WI38 (cell line): ENCODE results near the gene PEX11A.

Experiments
- H3K4me3 ChIP-seq: 2 replicates; pipeline ENCODE4 v1.5.1; 2011; ENCODE audit warnings: low read depth, mild to moderate bottlenecking, control low read depth, low read length
- CTCF ChIP-seq: IDR thresholded peaks from 2 replicates; pipeline ENCODE4 v1.5.1; 2012; ENCODE audit warnings: low read depth, mild to moderate bottlenecking, control low read depth, low read length

Gene PEX11A

GRCh38 chr15:89656116-89656815 lies 34.3 kb downstream of the PEX11A start:
- TF ChIP-seq CTCF: no peak
- H3K4me3 ChIP-seq: no peak overlapping the region

- no peak for TF ChIP-seq CTCF
- peak within 1 kb of the TSS; percentile 77 for H3K4me3 ChIP-seq
These were observed 35.4 kb downstream of the PEX11A start, which contains the start of gene KIF7 for GRCh38 chr15:89654847-89655805. TSS of gene KIF7 (minus strand) at chr15:89655467. CDS start at chr15:89652930, 2,537 bp downstream.

- TF ChIP-seq CTCF: no peak
- H3K4me3 ChIP-seq: peak overlapping the region; percentile 77
These were observed 36.2 kb downstream of the PEX11A start for GRCh38 chr15:89654301-89654761.

GRCh38 chr15:89653578-89653977 lies 37.0 kb downstream of the PEX11A start:
- H3K4me3 ChIP-seq: no peak overlapping the region

GRCh38 chr15:89652666-89653065 lies 37.9 kb downstream of the PEX11A start:
- no peak overlapping the region for H3K4me3 ChIP-seq
- TF ChIP-seq CTCF: no peak

More at GRCh38 chr15:89653578-89653977, 37.0 kb downstream of the PEX11A start:
- no peak for TF ChIP-seq CTCF

- no peak for TF ChIP-seq CTCF
- H3K4me3 ChIP-seq: no peak overlapping the region
These were observed 38.4 kb downstream of the PEX11A start for GRCh38 chr15:89652131-89652530.
